Keratinocyte (primary cell): ENCODE results near the gene GCNT2.

Source experiments
- EZH2 ChIP-seq: IDR thresholded peaks from one replicate; pipeline ENCODE4 v1.6.1; 2012; ENCODE audit warnings: inconsistent platforms, mild to moderate bottlenecking, low read length, moderate library complexity
- TF ChIP-seq, protein P1 (sequence below), 3 experiments: IDR thresholded peaks in 1 of 3; conservative IDR thresholded peaks in 1 of 3; optimal IDR thresholded peaks in 1 of 3; 2 replicates in 2 of 3; 3 replicates in 1 of 3; pipeline versions ENCODE3 to v1.5.1; 2011; ENCODE audit warnings: low read length in 3 of 3, mild to moderate bottlenecking in 3 of 3, moderate library complexity in 2 of 3, control low read depth in 1 of 3, inconsistent platforms in 1 of 3; ENCODE audit not compliant: insufficient read depth in 2 of 3; ENCODE audit errors: extremely low read depth in 1 of 3

DNA sequence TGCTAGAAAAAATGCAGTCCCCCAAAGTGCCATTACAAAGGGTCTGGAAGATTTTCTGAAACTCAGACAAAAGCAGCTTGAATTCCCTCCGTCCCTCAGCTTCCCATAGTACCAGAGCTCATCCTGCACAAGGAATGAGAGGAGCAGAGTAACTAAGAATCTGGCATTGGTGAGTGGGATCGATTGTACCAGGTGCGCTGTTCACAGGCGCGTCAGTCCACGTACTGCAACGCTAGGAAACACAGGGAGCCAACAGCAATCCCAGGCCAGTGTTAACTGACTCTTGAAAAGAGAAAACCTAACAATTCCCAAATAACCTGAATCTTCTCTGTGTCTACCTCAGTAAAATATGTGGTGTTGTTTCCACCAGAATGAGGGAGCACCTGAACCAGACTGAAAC lies 77.9 kb downstream of the GCNT2 start:
- no peak for TF ChIP-seq EZH2
- TF ChIP-seq, protein P1, sequence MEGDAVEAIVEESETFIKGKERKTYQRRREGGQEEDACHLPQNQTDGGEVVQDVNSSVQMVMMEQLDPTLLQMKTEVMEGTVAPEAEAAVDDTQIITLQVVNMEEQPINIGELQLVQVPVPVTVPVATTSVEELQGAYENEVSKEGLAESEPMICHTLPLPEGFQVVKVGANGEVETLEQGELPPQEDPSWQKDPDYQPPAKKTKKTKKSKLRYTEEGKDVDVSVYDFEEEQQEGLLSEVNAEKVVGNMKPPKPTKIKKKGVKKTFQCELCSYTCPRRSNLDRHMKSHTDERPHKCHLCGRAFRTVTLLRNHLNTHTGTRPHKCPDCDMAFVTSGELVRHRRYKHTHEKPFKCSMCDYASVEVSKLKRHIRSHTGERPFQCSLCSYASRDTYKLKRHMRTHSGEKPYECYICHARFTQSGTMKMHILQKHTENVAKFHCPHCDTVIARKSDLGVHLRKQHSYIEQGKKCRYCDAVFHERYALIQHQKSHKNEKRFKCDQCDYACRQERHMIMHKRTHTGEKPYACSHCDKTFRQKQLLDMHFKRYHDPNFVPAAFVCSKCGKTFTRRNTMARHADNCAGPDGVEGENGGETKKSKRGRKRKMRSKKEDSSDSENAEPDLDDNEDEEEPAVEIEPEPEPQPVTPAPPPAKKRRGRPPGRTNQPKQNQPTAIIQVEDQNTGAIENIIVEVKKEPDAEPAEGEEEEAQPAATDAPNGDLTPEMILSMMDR (optimal IDR thresholded peaks at IDR 0.05 in 1 of 3, IDR thresholded peaks at IDR 0.05 in 1 of 3, conservative IDR thresholded peaks at IDR 0.05 in 1 of 3; ENCODE audit: extremely low read depth in 1 of 3, insufficient read depth in 2 of 3, low read length in 3 of 3), result no peak
